ENCODE measurements around the gene ARL5A.

ARL5A gene

GRCh38 chr2:151766437-151767153 is 61.6 kb downstream of the ARL5A start:
- DNase-seq (ENCODE audit: low read depth in 2 of 2) = no peak

- DNase-seq (ENCODE audit: low read depth in 2 of 2) = no peak
These were observed 62.3 kb downstream of the ARL5A start for GRCh38 chr2:151765760-151766410.

GRCh38 chr2:151762694-151763093 is 65.5 kb downstream of the ARL5A start:
- no peak for DNase-seq (ENCODE audit: low read depth in 2 of 2)

DNA sequence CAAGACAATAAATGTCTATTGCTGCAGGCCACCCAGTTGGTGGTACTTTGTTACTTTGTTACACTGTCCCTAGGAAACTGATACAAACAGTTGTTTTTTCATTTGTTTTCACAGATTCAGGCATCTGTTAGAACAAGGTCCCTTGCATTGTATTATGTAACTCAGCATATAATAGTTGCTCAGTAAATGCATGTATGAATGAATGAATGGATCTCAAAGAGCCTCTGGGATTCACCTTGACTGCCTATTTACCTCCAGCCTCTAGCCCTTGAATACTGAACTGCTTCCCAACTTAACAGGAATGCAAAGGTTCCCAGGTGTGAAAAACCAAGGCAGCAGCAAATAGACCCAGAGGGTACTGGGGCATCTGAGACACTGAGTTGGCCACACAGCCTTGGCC is 66.5 kb downstream of the ARL5A start:
- DNase-seq (ENCODE audit: low read depth in 2 of 2) = no peak

GRCh38 chr2:151761193-151761592 is 67.0 kb downstream of the ARL5A start:
- no peak for DNase-seq (ENCODE audit: low read depth in 2 of 2)

DNA sequence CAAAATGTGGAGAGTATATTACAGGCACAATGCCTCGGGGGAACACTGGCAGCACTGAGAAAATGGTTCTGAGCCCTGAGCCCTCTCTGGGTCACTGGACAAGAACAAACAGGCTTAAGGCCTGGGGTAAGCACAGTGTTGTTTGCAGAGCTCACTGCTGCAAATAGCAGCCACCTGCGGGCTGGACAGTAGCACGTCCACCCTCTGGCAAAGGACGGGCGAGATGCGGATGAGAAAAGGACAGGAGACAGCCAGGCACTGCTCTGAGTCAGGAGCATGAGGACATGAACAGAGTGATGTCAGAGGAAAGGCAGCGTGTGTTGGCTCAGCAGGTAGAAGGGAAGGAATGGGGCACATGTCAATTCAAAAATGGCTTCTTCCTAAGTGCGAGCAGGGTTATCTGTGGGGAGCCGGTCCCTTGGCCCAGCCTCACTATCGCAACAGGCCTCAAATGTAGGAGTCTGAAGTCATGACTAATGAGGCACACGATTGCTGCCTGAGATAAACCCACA is 68.0 kb downstream of the ARL5A start:
- no peak for DNase-seq (ENCODE audit: low read depth in 2 of 2)

- no peak for DNase-seq (ENCODE audit: low read depth in 2 of 2)
These were observed 69.5 kb downstream of the ARL5A start for GRCh38 chr2:151758744-151759143.

DNA sequence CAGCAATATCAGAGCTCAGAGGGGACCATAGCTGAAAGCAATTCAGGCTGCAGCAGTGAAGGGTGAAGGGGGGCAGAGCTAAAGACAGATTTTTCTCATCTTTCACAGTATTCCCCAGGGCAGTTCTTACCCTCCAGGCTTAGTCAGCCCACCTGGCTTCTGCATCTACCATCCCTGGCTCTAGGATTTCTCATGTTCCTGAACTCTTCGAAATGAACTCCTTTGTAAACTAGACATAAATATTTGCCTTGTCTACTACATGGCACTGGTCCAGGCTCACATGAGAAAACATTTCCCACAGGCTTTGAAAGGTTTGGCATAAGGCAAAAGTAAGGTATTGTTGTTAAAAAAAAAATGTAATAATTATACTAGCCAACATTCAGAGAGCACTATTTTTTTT is 70.4 kb downstream of the ARL5A start:
- no peak for DNase-seq (ENCODE audit: low read depth in 2 of 2)

DNA sequence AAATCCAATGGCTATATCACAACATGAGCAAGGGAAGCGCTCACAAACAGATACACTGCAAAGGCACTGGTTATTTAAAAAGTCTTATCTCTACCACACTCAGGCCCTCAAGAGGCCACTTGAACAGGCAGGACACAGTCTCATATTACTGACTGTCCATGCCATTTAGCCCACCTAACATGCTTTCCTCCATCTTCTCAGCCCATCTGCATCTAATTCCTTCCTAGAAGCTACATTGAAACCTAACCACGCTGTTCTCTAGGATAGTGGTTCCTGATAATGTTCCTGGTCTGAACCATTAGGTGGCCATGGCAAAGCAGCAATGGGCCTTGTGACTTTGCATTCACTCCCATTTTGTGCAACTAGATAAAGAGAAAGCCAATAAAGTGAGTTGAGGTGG is 71.4 kb downstream of the ARL5A start:
- no peak for DNase-seq (ENCODE audit: low read depth in 2 of 2)

DNA sequence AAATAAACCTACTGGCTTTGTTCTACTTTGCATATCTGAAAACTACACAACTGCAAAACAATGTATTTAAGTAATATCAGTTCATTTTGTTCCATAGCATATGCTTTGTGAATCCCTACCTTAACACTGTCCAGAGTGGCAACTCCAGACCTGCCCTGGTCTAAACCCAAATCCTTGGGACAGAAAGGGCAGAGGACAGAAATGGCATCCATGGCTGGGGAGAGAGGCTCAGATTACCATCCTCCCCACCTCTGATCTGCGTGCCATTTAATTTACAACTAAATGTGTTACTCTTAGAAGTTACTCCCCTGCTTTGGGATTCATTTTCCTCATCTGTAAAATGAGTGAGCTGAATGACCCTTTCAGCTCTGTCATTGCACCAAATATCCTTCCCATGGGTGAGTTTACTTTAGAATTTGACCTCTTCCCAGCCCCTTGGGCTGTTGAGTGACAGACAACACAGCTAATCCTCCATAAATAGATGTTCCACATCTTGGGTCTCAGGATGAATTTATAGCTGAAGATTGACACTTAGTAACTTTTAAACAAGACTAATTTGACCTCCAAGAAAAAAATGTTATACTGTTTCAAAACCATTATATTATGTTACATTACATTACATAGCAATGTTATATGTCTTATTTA is 73.8 kb downstream of the ARL5A start:
- DNase-seq (ENCODE audit: low read depth in 2 of 2) = no peak

DNA sequence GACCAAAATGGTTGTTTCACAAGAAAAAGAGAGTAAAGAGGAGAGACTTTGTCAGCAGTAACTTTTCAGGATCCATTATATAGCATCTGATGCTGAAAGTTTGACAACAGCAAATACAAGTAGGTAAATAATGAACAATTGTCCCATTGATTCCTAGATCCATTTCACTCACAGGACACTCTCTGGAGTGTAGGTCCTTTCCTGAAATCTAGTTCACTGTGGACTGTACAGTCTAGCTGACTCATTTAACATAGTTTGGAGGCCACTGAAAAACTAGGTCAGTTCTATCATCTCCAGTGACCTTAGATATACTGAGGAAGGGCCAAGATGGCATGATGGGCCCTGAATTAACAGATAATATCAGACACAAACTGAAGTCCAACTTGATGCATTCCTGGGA is 74.7 kb downstream of the ARL5A start:
- no peak for DNase-seq (ENCODE audit: low read depth in 2 of 2)
